Measurements from ENCODE around the gene PNPLA1.
"Not testable (repeated sequence)": the region's sequence is repeated elsewhere in the genome, so short reads cannot be mapped to it uniquely, and the experiment has no call there.

Gene PNPLA1

GRCh38 chr6:36336208-36336710 lies 66.4 kb downstream of the PNPLA1 start:
- DNase-seq (ENCODE audit: low spot score), result no peak

- DNase-seq (ENCODE audit: low spot score), result no peak
Measured at GRCh38 chr6:36336779-36337241, 67.0 kb downstream of the PNPLA1 start, which contains the start of gene BNIP5. Gene BNIP5, minus strand, starts transcription at chr6:36336888. Its CDS starts 6,198 bp downstream, at chr6:36330690.

GRCh38 chr6:36337814-36338213 lies 68.0 kb downstream of the PNPLA1 start:
- no peak for DNase-seq (ENCODE audit: low spot score)

- not testable (repeated sequence) for DNase-seq (ENCODE audit: low spot score)
Measured at GRCh38 chr6:36338223-36338622, 68.4 kb downstream of the PNPLA1 start.

GRCh38 chr6:36339146-36339545 lies 69.3 kb downstream of the PNPLA1 start:
- DNase-seq (ENCODE audit: low spot score), result no peak

GRCh38 chr6:36340306-36340617 lies 70.4 kb downstream of the PNPLA1 start:
- DNase-seq (ENCODE audit: low spot score), result no peak

GRCh38 chr6:36340618-36341454 lies 71.0 kb downstream of the PNPLA1 start:
- DNase-seq (ENCODE audit: low spot score), result peak; percentile 46

GRCh38 chr6:36343109-36343680 lies 73.3 kb downstream of the PNPLA1 start:
- DNase-seq (ENCODE audit: low spot score), result no peak

- no peak for DNase-seq (ENCODE audit: low spot score)
Measured at GRCh38 chr6:36345681-36346466, 76.0 kb downstream of the PNPLA1 start.

- no peak for DNase-seq (ENCODE audit: low spot score)
Measured at GRCh38 chr6:36346486-36347273, 76.8 kb downstream of the PNPLA1 start.

- no peak for DNase-seq (ENCODE audit: low spot score)
Measured at GRCh38 chr6:36347621-36348020, 77.8 kb downstream of the PNPLA1 start.

- no peak for DNase-seq (ENCODE audit: low spot score)
Measured at GRCh38 chr6:36349240-36349639, 79.4 kb downstream of the PNPLA1 start.

GRCh38 chr6:36350082-36350481 lies 80.2 kb downstream of the PNPLA1 start:
- DNase-seq (ENCODE audit: low spot score), result no peak

- DNase-seq (ENCODE audit: low spot score), result no peak
Measured at GRCh38 chr6:36350681-36351571, 81.1 kb downstream of the PNPLA1 start.

- DNase-seq (ENCODE audit: low spot score), result no peak
Measured at GRCh38 chr6:36352477-36353157, 82.8 kb downstream of the PNPLA1 start.

- no peak for DNase-seq (ENCODE audit: low spot score)
Measured at GRCh38 chr6:36353411-36353915, 83.6 kb downstream of the PNPLA1 start.

GRCh38 chr6:36355819-36356218 lies 86.0 kb downstream of the PNPLA1 start:
- no peak for DNase-seq (ENCODE audit: low spot score)

GRCh38 chr6:36357872-36358225 lies 88.0 kb downstream of the PNPLA1 start:
- no peak for DNase-seq (ENCODE audit: low spot score)
